ENCODE results near the gene GDF7. TPM values are rescaled to one million over a fixed set of nuclear protein-coding genes. Genes with fewer than 3 reads are reported as not detected.

Gene GDF7
- total and polyA plus RNA-seq, 2 of the 8 experiments (the other 6 are each of a cell fraction or from before 2014, with no cell fraction given): 0.04 to 0.06 TPM

DNA sequence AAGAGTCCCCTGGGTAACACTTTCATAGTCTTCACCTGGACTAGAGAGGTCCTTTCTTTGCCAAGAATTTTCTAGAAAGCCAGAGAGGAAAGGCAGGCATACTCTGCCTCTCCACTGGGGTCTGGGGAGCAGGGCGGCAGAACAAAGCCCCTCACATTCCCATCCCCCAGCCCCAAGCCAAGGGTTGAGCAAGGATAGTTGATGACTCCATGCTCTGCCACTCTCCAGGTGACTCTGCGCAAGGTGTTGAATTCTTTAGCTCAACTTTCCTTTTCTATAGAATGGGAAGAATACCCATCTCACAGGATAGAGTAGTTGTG lies 2.9 kb upstream of the GDF7 start (continued):
- no peak for TF ChIP-seq SIN3A (conservative IDR thresholded peaks at IDR 0.05 in 1 of 2, IDR thresholded peaks at IDR 0.05 in 1 of 2; ENCODE audit: low read depth in 1 of 2, low read length in 2 of 2)
- TF ChIP-seq ASH2L (IDR thresholded peaks at IDR 0.05; ENCODE audit: low read length): no peak
- TF ChIP-seq CHD1 (IDR thresholded peaks at IDR 0.05; ENCODE audit: low read depth, low read length): no peak
- no peak for TF ChIP-seq POU5F1 (IDR thresholded peaks at IDR 0.05; ENCODE audit: low read depth, low read length)
- no peak for TF ChIP-seq GABPA (IDR thresholded peaks at IDR 0.05; ENCODE audit: borderline replicate concordance, insufficient read depth, low read length)
- no peak for TF ChIP-seq RAD21 (IDR thresholded peaks at IDR 0.05 in 1 of 2, conservative IDR thresholded peaks at IDR 0.05 in 1 of 2; ENCODE audit: low read depth in 2 of 2, low read length in 2 of 2)
- TF ChIP-seq SUZ12 (IDR thresholded peaks at IDR 0.05; ENCODE audit: low read length): no peak
- TF ChIP-seq GTF2F1 (IDR thresholded peaks at IDR 0.05; ENCODE audit: borderline replicate concordance, low read depth, low read length): no peak
- TF ChIP-seq CEBPB (IDR thresholded peaks at IDR 0.05; ENCODE audit: low read depth, low read length): no peak

Measured in H1 (cell line).